HEK293T (cell line): ENCODE data around the gene SLFN5.

Source experiments
- ARNT ChIP-seq: fragments of 450-650 bp; IDR thresholded peaks from 2 replicates; pipeline ENCODE4 v1.6.1; 2017; ENCODE audit warnings: mild to moderate bottlenecking
- BHLHE40 ChIP-seq: fragments of 450-650 bp; IDR thresholded peaks from 2 replicates; pipeline ENCODE4 v1.6.1; 2016; ENCODE audit warnings: mild to moderate bottlenecking, moderate library complexity, borderline replicate concordance
- ELF4 ChIP-seq: fragments of 450-650 bp; IDR thresholded peaks from 2 replicates; pipeline ENCODE4 v1.6.1; 2017; ENCODE audit warnings: antibody characterized with exemption
- FOXA1 ChIP-seq: fragments of 450-650 bp; IDR thresholded peaks from 2 replicates; pipeline ENCODE4 v1.6.1; 2016; ENCODE audit warnings: mild to moderate bottlenecking
- FOXK2 ChIP-seq: fragments of 450-650 bp; IDR thresholded peaks from 2 replicates; pipeline ENCODE4 v1.6.1; 2016; ENCODE audit warnings: mild to moderate bottlenecking
- FOXM1 ChIP-seq: fragments of 450-650 bp; IDR thresholded peaks from 2 replicates; pipeline ENCODE4 v1.6.1; 2017; ENCODE audit warnings: mild to moderate bottlenecking, borderline replicate concordance
- L3MBTL2 ChIP-seq: fragments of 450-650 bp; conservative IDR thresholded peaks from 2 replicates; pipeline ENCODE4 v1.6.1; 2016; ENCODE audit warnings: mild to moderate bottlenecking
- NFRKB ChIP-seq: fragments of 450-650 bp; IDR thresholded peaks from 2 replicates; pipeline ENCODE4 v1.6.1; 2016; ENCODE audit warnings: mild to moderate bottlenecking, moderate library complexity
- SP1 ChIP-seq: fragments of 450-650 bp; IDR thresholded peaks from 2 replicates; pipeline ENCODE4 v1.6.1; 2017
- SUZ12 ChIP-seq: fragments of 450-650 bp; IDR thresholded peaks from 2 replicates; pipeline ENCODE4 v1.6.1; 2016; ENCODE audit warnings: mild to moderate bottlenecking
- TARDBP ChIP-seq: fragments of 450-650 bp; IDR thresholded peaks from 2 replicates; pipeline ENCODE4 v1.6.1; 2016
- ZNF384 ChIP-seq: fragments of 450-650 bp; IDR thresholded peaks from 2 replicates; pipeline ENCODE4 v1.6.1; 2016
- TF ChIP-seq, protein P1 (sequence below): fragments of 450-650 bp; IDR thresholded peaks from 2 replicates; pipeline ENCODE4 v1.6.1; 2016

DNA sequence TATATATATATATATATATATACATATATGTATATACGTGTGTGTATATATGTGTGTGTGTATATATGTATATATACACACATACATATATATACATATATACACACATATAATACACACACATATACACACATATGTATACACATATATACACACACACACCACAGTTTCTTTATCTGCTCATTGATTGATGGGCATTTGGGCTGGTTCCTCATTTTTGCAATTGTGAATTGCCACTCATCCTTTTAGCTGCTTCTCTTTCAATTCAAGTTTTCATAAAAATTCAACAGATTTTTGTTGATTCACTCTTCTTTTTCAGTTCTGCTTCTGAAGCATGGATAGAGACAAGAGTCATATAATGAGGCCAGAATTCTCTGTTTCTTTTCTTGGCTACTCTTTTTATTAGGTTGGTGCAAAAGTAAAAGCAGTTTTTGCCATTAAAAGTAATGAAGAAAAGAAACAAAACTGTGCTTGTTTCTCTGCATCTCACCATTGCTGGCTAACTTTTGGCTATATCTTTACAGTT lies 44.5 kb downstream of the SLFN5 start:
- TF ChIP-seq FOXA1 (no peak), SP1 (no peak), NFRKB (no peak), BHLHE40 (no peak), ARNT (no peak), FOXM1 (no peak), SUZ12 (no peak), TARDBP (no peak), ELF4 (no peak), FOXK2 (no peak), L3MBTL2 (no peak), ZNF384 (no peak)
- TF ChIP-seq, protein P1, sequence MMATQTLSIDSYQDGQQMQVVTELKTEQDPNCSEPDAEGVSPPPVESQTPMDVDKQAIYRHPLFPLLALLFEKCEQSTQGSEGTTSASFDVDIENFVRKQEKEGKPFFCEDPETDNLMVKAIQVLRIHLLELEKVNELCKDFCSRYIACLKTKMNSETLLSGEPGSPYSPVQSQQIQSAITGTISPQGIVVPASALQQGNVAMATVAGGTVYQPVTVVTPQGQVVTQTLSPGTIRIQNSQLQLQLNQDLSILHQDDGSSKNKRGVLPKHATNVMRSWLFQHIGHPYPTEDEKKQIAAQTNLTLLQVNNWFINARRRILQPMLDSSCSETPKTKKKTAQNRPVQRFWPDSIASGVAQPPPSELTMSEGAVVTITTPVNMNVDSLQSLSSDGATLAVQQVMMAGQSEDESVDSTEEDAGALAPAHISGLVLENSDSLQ = no peak
